Muscle of back (tissue), 10 donors: ENCODE results near the gene ADCK1. TPM values are rescaled to one million over a fixed set of nuclear protein-coding genes. Genes with fewer than 3 reads are reported as not detected.

Source experiments
- polyA plus RNA-seq, 10 donors: library from polyadenylated mRNA; unstranded; fragments of 120-200 nt; gene quantifications; one replicate each; pipeline ENCODE4 v1.2.1, GENCODE V29; 2013; ENCODE audit not compliant: insufficient read length in 10 of 10

The ADCK1 gene
- polyA plus RNA-seq, 10 donors = 4.7 to 9.1 (median 6.4) TPM

Other genes with a start within 250 kb of the ADCK1 start
- gene SPTLC2, start 183.5 kb upstream of the ADCK1 start, polyA plus RNA-seq = 10 to 100 TPM; 13.9 to 21.8 (median 19.5) TPM
- gene ALKBH1, start 92.1 kb upstream of the ADCK1 start, polyA plus RNA-seq = 10 to 100 TPM in 7 of 10 donors, 1 to 10 TPM in 3; 8.8 to 12.1 (median 10.5) TPM
- gene SLIRP, start 92.0 kb upstream of the ADCK1 start, polyA plus RNA-seq = 10 to 100 TPM; 70.1 to 82.1 (median 76.9) TPM
- gene SNW1, start 39.0 kb upstream of the ADCK1 start, polyA plus RNA-seq = 10 to 100 TPM; 45.3 to 58.0 (median 49.9) TPM